CD4-positive, alpha-beta T cell treated with Interleukin-12 subunit alpha and Interleukin-12 subunit beta, for 1 hour (primary cell): ENCODE measurements around the gene ZNF490.
A peak's percentile ranks its signal among the peaks of the same experiment; 100 is the strongest.
"Not testable (repeated sequence)": the region's sequence is repeated elsewhere in the genome, so short reads cannot be mapped to it uniquely, and the experiment has no call there.

Experiments used
- DNase-seq: peaks from one replicate; pipeline ENCODE4 v3.0.0-alpha.2; 2020

The ZNF490 gene

DNA sequence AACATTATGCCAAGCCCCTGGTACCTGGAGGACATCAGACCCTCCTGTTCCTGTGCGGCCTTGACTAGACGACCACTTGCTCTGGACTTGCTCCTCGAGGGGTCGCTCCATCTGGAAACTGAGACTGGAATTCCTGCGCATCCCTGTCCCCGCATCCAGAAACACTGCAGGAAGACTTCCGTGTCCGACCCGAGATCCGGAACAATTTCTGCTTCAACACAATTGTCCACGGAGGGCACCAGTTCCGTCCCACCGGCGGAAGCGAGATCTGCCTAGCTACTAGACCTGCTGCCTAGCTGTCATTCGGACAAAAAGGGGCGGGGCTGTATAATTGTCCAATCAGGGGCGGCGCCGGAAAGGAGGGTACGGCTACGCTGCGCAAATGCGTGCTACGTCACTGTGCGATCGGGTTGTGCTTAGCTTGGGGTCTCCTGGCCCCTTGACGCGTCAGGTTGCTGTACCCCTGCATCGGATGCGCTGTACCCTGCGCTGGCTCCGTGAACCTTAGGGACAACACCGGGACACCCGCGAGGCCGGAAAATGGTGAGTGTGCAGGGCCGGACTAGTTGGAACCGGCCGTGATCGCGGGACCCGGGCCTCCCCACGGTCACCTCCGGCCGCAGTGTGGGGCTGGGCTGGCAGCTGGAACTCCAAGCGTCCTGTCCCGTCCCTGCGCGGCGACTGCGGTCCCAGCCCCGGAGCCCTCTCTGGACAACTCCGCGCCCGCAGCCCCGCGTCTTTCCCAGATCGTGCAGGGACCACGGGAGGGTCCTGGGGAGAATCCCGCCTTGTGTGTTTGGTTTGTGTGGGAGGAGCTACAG, at the start of gene ZNF490, which contains the start of gene ZNF791:
Gene ZNF490 (minus strand): TSS at position 274 of the 821 bp plus-strand sequence. CDS start 133 bp downstream, at position 141.
Gene ZNF791 (plus strand): TSS at position 381 of the 821 bp plus-strand sequence. CDS start 160 bp downstream, at position 541.
- peak; percentile 97 for DNase-seq

DNA sequence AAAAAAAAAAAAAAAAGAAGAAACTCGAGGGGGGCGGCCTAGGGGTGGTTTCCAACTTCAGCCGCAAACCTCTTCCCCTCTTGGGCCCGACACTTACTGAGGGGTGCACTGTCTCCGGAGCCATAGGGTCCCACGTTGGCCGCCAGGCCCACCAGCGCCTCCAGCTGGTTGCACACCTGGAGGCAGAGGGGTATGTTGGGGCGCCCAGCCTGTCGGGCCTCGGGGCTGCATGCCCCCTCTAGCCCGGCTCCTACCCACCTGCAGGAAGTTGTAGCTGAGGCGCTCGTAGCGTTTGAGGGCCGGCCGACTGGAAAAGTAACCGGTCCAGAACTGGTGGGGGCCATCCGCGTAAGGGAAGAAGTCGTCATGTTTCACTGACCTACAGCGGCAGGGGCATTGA, 47.4 kb upstream of the ZNF490 start:
- no peak for DNase-seq

DNA sequence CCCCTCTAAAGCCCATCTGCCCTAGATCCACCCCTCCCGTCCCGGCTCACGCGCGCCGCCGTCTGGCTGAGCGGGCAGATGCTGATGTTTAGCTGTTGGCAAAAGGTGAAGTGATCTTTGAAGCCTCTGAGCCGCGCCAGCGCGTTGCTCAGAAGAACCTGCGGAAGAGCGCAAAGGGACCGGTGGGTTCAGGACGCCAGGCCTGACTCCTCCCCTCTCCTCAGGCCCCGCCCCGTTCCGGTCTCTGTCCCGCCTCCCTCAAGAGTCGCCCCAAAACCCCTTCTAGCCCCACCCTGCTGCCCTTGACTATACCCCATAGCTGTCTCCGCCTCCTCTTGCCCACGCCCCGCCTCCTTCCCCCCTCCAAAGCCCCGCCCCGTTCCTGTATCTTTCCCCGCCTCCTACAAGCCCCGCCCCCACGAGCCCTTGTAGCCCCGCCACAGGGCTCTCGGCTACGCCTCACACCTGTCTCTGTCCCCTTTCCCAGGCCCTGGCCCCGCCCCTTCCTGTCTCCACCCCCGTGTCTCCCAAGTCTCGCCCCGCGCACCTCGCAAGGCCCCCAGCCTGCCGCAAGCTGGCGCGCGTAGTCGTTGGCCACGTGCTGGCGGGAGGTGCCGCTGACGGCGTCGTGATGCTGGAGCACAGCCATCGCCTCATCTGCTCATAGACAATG, 46.4 kb upstream of the ZNF490 start:
- no peak for DNase-seq

DNA sequence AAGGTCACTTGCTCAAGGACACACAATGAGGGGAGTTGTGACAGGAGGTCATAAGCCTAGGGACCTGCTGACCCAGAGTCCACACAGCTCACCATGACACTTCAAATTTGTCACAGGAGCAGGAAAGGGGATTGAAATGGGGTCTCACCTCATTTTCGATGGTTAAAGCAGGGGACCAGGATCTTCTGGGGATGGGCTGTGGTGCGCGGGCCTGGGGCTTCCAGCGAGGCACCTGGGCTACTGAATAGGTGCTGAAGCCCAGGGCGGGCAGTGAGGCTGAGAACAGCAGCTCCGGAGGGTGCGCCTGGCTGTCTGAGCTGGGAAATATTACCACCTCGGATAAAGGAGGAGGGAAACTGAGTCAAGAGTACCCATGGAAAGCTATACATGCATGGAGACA, 44.9 kb upstream of the ZNF490 start:
- DNase-seq = no peak

DNA sequence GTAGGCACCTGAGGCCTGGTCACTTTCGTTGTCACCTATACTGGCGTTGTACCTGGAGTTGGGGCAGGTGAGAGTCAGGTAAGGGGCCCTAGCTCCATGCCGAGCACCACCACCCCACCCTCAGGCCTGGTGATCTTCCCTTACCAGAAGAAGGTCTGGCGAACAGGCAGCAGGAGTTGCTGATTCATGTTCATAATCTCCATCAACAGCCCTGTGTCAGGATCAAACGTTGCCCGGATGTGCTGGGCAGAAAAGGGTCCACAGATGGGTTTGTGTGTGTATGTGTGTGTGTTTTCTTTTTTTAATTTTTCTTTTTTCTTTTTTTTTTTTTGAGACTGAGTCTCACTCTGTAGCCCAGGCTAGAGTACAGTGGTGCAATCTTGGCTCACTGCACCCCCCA, 41.6 kb upstream of the ZNF490 start:
- no peak for DNase-seq

DNA sequence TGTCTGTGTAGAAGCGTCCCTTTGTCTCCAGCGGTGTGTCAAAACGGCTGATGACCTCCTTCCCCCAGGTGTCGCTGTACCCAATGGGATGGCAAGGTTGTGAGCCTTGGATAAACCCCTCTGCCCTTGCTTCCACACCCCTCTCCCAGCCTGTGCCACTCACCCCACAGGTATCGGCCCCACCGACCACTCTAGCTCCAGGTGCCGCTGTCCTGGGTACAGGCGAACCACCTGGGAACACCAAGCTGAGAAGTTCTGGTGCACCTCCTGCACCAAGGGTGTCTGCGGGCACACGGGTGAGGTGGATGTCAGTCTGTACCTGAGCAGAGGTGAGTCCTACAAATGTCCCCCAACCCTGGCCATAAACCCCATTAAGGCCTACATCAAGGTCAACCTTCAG, 39.3 kb upstream of the ZNF490 start:
- no peak for DNase-seq

DNA sequence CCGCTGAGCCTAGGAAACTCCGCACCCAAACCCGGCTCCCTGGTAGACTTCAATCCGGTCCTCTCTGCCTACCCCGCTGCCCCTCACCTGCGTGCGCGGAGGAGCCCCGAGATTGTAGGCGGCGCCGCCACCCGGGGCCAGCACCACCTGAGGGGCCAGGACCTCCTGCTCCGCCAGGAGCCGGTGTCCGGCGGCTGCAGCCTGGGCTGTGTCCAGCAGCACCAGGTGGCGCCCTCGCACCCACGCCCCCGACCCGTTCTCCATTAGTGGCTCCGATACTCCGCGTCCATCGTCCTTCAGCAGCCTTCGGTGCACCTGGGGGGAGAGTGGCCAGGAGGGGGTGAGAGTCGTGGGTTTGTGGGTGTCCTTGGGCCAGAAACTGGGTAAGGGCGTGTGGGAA, 37.5 kb upstream of the ZNF490 start:
- DNase-seq = no peak

DNA sequence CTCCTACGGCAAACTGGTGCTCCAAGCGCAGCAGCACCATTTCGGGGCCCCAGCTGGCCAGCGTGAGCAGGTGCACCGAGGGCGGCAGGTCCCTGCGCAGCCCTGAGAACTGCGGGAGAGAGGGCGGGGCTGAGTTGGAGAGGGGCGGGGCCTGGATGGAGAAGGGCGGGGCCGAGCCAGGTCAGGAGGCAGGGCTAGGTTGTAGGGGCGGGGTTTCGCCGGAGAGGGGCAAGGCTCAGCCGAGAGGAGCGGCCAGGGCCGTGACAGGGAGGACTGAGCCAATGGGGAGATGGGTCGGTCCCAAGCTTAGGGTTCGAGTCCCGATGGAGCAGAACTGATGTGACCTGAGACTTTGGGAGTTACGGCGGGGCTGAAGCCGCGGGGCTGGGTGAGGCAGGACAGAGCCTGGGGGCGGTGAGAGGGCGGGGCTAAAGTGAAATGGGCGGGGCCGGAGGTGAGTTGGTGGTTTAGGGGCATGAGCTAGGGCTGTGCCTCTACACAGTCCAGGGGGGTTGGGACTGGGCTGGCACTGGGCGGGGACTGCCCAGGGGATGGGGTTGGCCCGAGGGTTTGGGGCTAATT, 37.0 kb upstream of the ZNF490 start:
- DNase-seq = peak; percentile 40

DNA sequence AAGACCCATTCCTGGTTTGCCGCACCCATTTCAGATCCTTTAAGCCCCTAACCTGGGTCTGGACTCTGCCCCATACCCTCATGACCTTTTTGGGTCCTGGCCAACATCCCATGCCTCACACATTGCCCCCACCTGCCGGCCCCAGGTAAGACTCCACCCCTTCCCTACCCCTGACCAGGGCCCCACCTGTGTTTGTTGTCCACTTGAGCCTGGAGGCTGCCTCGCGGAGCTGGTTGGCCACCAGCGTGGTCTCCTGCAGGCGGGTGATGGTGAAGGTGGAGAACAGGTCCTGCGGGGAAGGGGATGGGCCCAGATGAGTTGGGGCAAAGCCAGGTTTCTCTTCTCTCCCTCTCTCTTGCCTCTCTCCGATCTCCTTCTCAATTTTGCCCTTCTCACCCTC, 36.4 kb upstream of the ZNF490 start:
- DNase-seq = no peak

DNA sequence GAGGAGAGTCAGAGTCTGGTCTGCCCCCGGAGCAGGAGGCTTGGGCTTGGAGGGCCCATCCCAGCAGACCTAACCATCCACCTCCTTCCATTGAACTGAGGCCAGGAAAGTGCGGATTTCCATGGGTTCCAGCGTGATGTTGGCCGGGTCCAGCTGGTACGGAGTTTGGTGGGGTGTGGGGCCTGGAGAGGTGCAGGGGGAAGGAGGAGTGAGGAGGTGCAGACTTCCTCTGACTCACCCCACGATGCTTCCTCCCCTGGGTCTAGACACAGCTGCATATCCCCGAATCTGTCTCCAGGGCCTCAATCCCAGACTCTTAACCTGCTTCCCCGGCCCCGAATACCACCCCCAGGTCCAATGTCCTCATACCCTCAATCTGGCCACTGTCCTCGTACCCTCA, 35.9 kb upstream of the ZNF490 start:
- no peak for DNase-seq

DNA sequence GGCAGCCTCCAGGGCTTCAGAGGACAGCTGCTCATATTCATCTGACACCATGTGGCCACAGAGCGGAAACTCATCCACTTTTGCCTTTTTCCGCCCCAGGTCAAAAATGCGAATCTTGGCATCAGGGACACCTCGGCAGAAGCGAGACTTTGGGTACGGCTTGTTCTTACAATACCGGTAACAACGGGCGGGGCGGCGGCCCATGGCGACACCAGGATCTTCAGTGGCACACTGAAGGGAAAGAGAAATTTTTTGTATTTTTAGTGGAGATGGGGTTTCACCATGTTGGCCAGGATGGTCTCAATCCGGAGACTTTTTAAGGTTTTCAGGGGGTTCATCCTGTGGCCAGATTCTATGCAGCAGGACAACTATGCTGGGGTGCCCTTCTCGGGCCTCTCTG, 33.1 kb upstream of the ZNF490 start:
- not testable (repeated sequence) for DNase-seq

DNA sequence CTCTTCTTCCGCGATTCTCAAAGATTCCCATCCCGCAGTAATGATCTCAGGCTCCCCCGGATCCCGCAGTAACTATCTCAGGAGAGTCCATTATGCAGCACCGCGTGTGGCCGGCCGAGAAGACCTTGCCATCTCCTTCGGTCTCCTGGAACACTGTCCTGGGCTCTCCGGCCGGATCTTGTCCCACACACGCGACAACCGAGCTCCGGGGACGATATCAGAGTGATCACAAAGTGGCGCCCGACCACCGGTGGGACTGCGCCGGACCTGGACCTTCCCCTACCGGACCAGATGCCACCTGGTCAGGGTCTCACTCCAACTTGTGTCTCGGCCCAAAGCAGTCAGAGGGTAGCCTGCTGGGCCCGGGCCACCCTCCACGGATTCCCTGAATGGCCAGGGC, 31.9 kb upstream of the ZNF490 start:
- DNase-seq = no peak

DNA sequence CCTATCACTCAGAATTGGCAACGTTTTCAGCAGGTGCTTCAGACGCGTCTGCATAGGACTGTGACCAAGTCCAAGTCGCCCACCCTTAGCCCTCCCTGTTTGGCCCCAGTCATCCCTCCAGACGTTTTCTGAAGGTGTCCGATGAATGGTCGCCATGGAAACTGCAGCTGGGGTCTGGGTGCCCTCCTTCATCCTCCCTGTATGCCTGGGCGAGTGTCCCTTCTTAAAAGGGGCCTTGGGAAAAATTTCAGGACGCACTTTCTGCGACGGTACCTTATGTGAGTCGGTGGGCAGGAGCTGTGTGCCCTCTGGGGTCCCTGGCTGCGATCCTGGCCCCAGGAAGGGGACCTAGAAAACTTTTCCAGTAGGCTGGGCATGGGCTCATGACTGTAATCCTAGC, 30.8 kb upstream of the ZNF490 start:
- no peak for DNase-seq

DNA sequence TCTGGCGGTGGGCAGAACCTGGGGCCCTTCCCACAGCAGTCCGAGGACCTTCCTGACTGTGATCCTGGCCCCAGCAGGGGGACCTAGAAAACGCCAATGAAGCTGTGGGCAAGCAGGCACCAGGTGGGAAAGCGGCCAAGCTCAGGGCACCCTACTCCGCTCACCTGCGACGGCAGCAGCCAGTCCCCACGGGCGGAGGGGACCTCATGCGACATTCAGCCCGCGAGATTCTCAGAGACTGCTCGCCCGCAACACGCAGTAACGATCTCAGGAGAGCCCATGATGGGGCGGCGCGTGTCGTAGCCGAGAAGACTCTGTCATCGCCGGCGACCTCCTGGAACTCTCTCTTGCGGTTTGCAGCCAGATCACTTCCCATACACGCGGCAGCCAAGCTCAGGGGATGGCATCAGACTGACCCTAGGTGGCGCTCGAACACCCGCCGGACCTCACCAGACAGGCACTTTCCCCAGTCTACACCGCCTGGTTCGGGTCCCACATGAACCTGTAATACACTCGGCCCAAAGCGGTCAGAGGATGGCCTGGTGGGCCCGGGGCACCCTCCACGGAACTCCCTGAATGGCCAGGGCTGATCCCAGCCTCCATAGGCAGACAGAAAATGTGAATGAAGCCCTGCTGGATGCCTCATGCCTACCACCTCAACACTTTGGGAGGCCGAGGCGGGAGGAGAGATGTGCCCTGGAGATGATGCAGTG, 29.4 kb upstream of the ZNF490 start:
- peak; percentile 87 for DNase-seq

DNA sequence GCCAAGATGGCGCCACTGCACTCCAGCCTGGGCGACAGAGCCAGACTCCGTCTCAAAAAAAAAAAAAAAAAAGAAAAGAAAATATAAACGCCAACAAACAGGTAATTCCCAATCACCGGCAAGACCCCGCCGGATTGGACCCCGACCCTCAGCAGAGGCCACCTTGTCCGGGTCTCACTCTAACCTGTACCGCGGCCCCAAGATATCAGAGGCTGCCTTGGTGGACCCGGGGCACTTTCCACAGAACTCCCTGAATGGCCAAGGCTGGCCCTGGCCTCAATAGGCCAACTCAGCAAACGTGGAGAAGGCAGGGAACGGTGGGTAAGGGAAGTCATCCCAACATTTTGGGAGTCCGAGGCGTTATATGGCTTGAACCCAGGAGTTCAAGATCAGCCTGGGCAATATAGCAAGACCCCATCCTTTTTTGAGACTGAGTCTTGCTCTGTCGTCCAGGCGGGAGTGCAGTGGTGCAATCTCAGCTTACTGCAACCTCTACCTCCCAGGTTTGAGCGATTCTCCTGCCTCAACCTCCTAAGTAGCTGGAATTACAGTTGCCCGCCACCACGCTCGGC, 28.1 kb upstream of the ZNF490 start:
- no peak for DNase-seq

DNA sequence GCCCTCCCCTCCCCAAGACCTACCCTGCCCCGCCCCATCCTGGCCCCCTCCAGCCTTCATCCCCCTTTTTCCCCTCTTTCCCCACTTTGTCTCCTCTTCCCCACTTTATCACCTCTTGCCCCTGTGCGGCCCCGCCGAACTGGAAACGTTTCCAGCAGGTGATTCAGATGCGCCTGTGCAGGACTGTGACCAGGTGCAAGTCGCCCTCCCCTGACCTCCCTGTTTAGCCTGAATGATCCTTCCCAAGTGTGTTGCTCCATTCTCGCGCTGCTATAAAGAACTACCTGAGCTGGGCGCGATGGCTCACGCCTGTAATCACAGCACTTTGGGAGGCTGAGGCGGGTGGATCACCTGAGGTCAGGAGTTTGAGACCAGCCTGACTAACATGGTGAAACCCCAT, 26.0 kb upstream of the ZNF490 start:
- no peak for DNase-seq

DNA sequence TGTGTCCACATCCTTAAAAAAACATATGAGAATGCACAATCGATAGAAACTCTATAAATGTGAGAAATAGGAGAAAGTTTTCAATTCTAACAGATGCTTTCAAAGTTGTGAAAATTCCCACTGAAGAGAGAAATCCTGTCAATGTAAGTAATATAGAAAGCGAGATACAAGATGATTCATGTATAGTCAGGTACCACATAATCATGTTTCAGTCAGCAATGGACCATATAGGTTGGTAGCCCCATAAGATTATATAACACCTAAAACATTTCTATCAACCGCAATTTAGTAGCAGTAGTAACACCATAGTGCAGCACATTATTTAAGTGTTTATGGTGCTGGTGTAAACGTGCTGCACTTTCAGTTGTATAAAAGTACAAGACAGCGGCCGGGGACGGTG, 18.6 kb upstream of the ZNF490 start:
- no peak for DNase-seq

DNA sequence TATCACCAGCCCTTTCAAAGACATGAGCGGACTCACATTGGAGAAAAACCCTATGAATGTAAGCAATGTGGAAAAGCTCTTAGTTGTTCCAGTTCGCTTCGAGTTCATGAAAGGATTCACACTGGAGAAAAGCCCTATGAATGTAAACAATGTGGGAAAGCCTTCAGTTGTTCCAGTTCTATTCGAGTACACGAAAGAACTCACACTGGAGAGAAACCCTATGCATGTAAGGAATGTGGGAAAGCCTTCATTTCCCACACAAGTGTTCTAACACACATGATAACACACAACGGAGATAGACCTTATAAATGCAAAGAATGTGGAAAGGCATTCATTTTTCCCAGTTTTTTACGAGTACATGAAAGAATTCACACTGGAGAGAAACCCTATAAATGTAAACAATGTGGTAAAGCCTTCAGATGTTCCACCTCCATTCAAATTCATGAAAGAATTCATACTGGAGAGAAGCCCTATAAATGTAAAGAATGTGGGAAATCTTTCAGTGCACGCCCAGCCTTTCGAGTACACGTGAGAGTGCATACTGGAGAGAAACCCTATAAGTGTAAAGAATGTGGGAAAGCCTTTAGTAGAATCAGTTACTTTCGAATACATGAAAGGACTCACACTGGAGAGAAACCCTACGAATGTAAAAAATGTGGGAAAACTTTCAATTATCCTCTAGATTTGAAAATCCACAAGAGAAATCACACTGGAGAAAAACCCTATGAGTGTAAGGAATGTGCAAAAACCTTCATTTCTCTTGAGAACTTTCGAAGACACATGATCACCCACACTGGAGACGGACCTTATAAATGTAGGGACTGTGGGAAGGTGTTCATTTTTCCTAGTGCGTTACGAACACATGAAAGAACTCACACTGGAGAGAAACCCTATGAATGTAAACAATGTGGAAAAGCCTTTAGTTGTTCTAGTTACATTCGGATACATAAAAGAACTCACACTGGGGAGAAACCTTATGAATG, 17.7 kb upstream of the ZNF490 start:
- DNase-seq = no peak

DNA sequence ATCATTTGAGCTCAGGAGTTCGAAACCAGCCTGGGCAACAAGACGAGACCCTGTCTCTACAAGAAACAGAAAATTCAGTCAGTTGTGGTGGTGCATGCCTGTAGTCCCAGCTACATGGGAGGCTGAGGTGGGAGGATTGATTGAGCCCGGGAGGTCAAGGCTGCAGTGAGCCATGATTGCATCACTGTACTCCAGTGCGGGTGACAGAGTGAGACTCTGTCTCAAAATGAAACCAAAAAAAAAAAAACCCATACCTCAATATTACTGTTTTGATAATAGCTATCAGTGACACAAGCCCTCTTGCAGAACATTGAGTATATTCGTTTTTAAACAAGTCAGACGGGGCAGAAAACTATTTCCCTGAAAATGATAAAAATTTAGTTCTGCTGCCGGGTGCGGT, 16.3 kb upstream of the ZNF490 start:
- no peak for DNase-seq

DNA sequence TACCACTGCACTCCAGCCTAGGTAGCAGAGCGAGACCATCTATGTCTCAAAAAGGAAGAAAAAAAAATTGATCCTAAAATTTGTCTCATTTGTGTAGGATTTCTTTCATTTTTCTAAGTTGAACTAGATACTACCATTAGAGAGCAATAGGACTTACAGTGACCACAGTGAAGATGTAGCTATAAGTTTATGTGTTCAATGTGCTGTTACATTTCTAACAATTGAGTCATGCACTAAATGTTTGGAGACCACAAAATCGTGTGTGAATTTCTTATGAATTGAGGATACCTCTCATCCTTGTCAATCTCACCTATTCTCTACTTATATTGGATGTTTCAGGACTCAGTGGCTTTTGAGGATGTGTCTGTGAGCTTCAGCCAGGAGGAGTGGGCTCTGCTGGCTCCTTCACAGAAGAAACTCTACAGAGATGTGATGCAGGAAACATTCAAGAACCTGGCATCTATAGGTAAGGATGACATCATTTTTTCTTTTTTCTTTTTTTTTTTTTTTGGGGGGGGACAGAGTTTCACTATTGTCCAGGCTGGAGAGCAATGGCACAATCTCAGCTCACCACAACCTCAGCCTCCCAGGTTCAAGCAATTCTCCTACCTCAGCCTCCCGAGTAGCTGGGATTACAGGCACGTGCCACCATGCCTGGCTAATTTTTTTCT, 12.9 kb upstream of the ZNF490 start:
- DNase-seq = no peak
